Measurements from ENCODE around the gene TNS3.

Gene TNS3

DNA sequence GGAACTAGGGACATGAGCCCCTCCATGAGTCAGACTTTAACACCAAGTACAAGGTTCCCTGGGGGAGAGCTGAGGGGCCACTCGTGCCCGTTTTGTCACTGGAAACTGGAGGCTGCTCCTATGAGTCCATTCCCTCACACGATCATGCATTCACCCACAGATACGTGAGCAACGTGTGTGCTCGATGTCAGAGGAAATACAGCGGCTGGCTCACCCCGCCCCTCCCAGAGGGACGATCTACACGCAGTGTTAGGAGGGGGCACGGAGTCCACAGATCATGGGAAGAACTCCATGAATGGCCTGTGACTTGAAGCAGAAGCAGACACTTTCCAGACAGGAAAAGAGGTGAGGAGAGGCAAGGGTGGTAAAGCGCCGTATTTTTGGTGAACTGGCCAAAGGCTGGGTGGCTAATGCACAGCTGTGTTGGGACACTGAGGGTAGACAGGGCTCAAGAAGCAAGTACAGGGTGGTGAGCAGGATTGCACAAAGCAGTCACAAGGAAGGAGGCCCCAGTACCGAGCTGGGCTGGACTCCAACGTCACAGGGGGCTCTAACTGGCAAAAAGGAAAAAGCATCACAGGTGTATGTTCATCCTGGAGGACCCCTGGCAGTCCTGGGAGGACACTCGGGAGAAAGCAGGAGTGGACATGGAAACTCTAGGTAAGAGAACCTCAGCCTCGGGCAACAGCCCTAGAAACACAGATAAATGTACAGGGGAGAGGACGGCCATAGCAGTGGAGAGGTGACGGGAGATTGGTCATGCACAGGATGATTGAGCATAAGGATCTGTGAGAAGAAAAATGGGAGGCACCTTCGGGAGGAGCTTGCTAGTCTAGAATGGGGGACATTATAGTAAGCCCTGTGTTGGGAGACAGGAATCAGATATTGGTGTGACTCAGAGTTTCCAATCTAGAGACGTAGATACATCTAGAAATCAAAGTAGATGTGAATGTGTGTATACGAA lies 41.2 kb downstream of the TNS3 start:
- DNase-seq (ENCODE audit: low read depth in 2 of 2), result no peak

DNA sequence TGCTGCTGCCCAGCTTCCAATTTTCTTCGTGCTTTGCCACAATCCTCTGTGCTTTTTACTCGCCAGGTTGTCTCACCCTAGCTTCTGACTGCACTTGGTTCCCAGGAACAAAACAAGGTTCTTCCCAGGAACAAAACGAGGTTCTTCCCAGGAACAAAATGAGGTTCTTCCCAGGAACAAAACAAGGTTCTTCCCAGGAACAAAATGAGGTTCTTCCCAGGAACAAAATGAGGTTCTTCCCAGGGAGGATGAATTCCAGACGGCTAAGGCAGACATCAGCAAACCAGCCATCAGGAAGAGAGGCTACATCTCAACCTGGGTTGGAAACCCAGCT lies 41.9 kb downstream of the TNS3 start:
- no peak for DNase-seq (ENCODE audit: low read depth in 2 of 2)

DNA sequence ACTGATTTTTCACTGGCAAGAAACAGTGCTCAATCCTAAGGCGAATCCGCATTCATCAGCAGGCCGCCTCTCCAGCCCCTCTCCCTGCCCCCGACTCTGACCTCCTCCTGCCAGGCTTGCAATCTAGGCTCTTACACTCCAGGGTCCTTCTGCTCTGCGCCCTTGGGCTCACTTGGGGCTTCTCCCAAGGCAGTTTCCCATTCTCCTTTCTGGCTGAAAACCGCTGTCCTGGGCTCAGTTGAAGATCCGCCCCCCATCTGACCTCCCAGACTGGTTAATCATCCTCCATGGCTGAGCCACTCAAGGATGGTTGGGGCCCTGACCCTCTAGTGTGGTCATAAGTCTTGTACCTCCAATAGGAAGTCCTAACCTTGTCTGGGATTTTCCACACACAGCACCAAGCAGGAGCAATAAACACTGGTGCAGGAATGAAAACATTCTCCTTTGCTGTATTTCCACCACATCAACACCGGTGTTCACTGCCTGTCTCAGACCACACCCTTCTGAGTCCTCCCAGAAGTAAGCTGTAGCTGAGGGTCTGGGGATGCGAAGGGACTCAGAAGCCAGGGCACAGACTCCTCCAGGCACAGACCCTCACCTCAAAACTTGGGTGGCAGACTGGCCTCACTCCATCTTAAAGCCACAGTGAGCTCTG lies 42.4 kb downstream of the TNS3 start:
- no peak for DNase-seq (ENCODE audit: low read depth in 2 of 2)

DNA sequence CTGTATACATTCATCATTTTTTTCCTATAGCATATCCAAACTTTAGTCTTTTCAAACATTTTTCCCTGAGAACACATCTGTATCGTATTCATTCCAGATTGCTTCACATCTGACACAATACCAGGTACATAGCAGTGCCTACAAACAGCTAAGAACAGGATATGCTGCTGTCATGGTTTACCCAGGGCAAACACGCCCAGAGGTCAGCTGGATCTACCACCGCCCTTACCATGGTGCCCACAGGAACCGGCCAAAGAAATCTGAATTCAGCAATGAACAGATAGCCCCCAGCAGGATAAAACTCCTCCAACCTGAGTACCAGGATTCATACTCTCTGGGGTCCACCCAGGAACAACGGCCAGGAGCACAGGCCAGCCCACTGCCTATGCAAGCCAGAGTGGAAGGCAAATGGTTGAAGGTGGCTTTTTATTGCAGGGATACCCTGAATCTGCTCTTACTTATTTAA lies 43.0 kb downstream of the TNS3 start:
- DNase-seq (ENCODE audit: low read depth in 2 of 2), result no peak

DNA sequence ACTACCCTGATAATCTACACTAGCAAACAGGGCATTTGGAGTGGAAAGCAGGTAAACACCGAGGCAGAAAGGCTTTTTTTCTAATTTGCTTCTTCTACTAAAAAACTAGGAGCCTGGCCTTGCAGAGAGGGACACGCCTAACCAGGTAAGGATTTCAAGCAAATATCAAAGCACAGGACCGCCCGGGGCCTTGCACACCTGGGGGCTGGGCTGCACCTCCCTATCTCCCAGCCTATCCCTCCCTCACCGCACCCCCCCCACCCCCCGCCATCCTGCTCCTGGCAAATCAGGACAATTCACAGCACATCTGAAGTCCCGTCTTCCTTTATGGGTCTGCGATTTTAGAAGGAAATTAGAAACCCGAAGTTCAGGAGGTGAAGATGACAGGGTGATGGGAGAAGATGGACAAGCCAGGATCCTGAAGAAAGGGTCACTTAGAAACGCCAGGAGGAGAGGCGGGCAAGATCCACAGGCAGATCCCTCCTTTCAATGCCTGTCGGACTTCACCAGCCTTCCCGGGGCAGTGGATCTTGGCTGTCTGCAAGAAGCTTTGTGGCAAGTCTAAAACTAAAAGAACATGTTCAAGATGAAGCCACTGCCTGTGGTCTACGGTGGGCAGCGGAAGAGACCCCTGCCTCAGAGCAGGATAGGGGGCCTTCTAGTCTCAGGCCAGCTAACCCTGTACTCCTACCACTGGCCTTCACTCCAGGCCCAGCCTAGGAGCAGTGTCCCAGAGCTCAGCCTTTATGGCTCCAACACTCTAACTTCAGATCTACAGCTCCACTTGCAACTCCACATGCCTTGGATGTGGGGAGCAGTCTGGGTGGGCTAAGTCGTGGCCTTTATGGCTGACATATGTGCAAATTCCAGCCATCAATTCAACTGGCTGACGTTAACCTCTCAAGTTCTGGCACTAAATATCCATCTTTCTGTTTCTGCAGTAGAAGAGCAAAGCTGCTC lies 43.9 kb downstream of the TNS3 start:
- DNase-seq (ENCODE audit: low read depth in 2 of 2), result no peak

DNA sequence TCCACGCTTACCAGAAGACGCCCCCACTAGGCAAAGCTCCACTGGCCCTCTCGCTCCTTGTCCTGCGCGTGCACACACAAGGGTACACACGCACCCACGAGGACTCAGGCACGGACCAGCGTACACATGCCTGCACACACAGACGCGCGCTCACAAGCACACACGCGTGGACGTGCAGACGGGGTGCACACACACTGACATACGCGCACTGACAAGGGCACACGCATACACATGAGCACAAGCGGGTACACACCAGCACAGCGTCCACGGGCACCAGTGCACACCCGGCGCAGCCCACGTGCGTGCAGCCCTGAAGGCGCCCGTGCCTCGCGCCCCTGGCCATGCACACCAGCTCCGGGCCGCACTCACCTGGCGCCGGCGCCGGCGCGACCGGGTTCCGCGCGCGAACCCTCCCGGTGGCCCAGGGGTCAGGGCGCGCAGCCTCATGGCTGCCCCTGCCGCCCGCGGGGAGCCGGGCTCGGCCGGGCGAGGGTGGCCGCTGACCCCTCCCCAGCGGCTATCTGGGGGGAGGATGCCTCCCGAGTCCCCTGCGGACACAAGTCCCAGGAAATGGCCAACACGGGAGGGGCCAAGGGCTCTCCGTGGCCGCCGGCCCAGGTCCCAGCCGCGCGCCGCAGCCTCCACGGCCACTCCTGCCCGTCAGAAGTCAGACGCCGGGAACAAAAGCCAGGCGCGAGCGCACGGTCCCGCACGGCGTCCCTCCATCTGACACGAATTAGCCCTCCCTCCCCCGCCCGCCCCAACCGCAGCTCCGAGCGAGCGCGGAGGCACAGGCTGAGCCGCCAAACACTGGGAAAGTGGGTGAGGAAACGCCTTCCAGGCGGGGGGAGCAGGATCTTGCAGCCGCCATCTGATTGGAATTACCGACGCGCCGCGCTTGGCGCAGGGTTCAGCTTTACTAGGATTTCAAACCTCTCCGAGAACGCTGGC lies 45.0 kb downstream of the TNS3 start:
- no peak for DNase-seq (ENCODE audit: low read depth in 2 of 2)

DNA sequence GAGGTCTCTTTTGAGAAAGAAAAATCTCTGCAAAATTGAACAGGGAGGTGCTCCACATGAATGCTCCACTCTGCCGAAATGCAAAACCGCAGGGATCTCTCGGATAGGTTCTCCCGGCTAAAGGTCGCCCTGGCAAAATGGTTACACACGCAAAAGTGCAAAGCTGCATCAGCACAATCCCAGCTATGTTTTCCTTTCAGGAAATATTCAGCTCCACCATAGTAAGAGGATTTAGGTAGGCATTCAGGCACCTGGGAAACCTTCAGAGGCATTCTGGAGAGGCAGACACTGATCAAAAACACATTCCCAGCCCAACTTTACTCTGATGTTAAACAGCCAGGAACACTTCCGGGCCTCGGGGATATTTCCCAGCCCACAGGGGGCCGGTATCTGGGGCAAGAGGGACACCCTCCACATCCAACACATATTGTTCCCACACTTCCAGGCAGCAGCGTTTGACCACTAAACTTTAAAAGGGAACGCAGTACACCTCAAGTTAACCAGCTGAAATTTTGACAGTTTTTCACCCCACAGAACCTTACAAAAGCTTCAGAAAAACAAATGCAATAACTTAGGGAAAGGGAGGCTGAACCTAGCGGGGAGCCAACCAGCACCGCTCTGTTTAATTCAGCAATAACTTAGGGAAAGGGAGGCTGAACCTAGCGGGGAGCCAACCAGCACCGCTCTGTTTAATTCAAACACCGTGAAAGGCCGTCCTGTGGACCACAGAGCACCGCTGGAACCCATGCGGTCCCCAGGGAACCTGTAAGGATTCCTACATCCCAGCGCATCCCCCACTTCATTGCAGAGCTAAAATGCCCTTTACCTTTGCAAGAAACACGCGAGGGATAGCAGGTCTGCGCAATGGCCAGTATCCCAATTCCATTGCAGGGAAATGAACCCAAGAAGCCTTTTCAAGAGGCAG lies 45.9 kb downstream of the TNS3 start:
- no peak for DNase-seq (ENCODE audit: low read depth in 2 of 2)

DNA sequence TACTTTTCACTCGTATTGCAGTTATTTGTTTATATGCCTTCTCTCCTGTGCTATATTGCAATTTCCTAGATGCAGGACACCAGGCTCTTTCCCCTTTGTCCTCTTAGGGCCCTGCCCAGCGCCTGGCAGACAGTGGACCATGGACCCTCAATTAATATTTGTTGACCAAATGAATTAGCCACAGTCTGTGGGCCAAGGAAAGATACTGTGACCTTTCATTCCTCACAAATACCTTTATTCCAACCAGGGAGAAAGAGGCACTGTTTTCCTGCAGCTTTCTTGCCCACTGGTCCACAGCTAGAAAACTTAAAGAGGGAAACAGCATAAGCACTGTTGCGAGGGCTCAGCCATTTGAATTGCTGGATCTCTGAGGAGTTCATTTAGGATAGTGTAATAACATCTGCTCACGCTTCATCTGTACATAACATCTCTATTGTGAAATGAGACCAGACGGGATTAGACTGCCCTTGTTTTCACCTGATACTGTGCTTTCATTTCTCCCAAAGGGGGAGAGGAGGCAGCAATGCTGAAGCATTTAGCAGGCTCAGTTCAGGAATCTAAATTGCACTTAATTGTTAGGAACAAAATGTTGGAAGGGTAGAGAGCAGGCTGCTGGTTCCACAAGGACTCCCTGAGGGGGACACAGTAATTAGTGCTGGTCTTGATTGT lies 46.7 kb downstream of the TNS3 start:
- no peak for DNase-seq (ENCODE audit: low read depth in 2 of 2)

DNA sequence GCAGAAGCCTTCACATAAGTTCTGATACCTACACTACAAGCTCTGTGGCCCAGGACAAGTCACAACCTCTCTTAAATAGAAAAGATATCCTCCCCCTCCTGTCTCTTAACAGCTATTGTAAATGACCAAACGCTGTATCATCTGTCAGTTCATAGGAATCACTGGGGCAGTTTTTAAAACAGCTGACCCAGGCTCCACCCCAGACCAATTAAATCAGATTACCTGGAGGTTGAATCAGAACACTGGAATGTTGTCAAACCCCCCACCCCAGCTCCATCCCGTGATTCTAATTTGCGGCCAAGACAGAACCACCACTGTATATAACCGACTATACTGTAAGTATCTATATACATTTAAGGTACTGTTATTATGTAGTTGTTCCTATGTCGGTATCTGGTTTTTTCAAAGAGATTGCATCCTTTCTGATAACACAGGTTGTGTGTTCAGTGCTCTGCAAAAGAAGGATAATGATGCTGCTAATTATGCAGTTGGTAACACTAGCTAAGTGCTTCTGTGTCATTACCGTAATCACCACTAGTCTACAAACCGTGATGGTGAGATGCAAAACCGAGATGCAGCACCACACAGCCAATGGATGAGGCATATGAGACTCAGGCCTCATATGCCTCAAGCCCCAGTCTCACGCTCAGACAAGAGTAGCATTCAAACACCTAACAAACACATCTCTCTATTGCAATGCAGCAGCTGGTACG lies 47.4 kb downstream of the TNS3 start:
- no peak for DNase-seq (ENCODE audit: low read depth in 2 of 2)

DNA sequence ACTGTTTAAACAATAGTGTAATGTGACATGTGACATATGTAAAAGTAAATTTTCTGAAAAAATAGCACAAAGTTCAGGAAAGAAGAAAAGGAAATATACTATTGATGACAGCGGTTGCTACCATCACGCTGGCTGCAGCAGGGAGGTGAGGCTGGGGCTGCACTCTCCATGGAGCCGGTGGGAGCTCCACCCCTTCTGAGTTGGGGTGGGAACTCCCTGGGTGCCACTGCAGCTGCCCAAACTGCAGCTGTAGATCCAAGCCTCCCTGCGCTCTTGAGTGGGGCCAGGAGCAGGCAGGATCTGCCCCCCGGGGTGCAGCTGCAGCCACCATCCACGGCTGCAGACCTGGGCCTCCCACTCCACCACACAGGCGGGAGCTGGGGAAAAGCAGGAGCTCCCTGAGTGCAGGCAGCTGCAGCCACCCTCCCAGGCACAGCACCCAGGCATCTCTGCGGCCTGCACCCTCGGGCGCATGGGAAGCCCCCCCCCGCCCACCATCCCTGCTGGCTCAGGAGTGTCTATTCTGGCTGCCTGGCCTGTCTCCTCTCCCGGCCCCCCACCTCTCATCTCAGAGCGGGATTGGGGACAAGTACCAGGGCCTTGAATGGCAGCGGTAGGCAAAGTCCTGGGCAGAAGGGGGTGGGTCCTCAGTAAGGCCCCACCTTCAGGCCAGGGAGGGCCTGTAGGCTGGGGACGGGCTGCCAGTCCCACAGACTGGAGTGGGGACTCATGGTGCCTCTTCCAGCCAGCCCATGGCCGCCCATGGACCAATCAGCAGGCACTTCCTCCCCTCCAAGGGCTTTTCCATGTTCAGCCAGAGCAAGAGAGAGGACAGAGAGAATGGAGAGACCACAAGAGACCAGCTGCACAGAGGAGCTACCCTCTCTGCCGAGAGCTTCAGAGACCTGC lies 50.1 kb downstream of the TNS3 start:
- no peak for DNase-seq (ENCODE audit: low read depth in 2 of 2)

DNA sequence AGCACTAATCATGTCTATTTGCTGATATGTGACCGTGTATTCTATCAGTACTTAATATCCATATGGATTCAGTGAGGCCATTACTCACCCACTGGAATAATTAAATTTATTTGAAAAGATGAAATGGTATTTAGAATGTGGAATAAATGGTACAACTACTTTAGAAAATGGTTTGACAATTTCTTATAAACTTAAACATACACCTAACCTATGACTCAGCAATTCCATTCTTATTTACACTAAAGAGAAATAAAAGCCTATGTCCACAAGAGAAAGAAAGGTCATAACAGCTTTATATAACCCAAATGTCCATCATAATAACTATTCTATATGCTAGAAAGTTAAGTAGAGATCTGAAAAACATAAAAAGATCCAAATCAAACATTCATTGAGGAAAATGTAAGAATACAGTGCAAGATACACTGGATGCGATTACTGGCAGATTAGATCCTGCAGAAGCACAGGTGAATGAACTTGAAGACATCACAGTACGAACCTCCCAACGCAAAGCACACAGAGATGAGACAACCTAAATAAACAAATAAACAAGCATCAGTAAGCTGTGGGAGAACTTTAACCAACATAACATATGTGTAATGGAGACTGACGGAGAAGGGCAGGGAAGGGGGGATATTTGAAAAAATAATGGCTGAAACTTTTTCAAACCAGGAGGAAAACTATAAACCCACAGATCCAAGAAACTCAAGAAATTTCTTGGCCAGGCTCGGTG lies 51.9 kb downstream of the TNS3 start:
- DNase-seq (ENCODE audit: low read depth in 2 of 2), result no peak

DNA sequence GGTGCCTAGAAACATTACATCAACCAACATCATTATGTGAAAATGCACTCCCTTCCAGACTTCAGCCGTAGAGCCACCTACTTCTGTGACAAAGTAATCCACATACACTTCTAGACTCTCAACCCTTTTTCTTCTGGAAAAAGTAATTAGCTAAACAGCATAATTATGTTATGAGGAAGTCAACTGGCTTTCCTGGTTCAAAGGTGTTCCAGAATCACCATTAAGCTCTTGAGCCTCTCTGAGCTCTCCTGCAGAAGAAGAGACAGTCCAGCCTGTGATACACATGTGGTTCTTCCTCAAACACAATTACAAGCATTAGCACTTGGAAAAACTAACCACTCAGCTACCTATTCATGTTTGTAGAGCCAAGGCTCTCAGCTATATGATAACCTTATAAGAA lies 52.5 kb downstream of the TNS3 start:
- DNase-seq (ENCODE audit: low read depth in 2 of 2), result no peak

DNA sequence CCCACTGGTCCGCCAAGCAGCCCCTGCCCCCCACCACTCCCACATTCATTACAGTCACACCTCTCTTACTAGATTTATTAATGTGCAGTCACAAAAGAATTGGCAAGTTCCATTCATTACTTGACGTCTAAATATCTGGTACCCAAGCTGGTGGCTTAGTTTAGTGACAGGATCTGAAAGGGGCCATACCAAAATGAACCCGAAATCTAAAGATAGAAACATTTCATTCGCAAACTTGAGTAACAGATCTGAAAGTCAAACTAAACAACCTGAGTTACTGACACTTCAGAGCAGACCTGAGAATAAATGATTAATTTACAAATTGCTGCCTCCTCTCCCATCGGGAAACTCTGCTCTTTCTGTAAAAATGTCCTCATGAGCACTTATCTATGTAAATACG lies 53.4 kb downstream of the TNS3 start:
- no peak for DNase-seq (ENCODE audit: low read depth in 2 of 2)

DNA sequence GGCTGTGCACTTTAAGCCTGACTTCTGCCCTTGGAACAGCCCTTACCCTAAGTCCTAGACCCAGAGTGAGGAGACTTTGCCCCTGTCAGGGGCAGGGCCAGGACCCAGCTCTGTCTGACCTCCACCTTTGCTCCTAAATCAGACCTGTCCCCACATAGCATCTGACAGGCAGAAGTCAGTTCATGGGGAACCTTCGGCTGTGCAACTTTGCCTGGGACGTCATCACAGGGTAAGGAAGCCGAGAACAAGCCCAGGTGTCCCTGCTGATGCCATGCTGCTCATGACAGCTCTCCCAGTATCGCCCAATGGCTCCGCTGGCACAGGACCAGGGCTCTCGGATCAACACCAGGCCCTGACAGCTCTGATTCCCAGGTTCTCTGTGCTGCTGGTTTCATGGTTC lies 55.4 kb downstream of the TNS3 start:
- DNase-seq (ENCODE audit: low read depth in 2 of 2), result no peak

DNA sequence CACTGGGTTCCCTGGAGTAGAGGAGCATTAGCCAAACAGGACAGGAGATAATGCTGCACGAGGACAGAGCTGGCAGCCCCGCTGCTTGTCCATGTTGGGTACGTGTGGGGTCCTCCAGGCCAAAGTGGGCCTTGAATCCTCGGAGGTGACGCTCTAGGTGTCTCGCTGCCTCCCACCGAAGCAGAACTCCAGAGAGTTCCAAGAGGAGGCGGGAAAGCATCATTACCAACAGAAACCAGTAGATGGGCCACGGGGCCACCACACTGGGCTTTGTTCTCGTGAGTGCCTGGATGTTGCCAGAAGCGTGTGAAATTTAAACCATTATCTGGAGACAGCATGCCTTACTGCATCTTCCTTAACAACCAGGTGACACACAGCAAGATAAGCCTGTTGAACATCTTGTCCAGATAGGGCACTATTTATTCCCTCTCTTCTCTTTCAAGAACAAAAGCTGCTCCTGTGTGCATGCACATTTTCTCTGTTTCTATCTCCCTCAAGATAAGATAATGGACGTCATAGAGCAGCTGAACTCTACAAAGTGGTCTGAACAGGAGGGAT lies 56.8 kb downstream of the TNS3 start:
- no peak for DNase-seq (ENCODE audit: low read depth in 2 of 2)

DNA sequence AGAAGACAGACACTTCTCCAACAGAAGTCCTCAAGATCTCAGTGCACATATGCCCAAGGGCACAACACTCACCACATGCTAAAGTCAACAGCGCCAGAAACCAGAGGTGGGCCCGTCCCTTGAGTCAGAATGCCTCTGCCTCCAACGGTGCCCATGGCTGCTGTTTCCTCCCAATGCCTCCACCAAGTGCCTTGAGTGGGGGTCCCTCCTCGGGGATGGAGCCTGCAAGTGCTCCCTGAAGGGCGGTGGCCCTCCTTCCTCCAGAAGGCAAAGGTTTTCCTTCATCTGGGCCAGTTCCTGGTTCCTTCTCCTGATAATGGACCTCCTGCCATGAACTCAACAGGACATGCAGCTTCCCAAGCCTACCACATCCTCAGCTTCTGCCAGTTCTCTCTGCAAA lies 58.5 kb downstream of the TNS3 start:
- DNase-seq (ENCODE audit: low read depth in 2 of 2), result no peak
